HCT116 (cell line): ENCODE data around the gene OSBPL8. TPM values are rescaled to one million over a fixed set of nuclear protein-coding genes. Genes with fewer than 3 reads are reported as not detected.

Source experiments
- ATAC-seq: fragments of 200-7000 bp; cut with Tn5 transposase; 2 replicates; pipeline ENCODE4 v1.9.1; 2020; ENCODE audit warnings: mild to moderate bottlenecking, moderate library complexity
- BruUV-seq: library from RNA; stranded (reverse); fragments of 400-500 nt; replicated peaks from 2 replicates; lab custom pipeline; 2021; lab: Mats Ljungman, UMichigan
- CTCF ChIA-PET: fragments of 300-600 bp; sonication (Branson Sonifier 250); formaldehyde crosslinking; loops from one replicate; lab custom pipeline; 2021; ENCODE audit warnings: antibody characterized with exemption; lab: Charles Lee
- POLR2A ChIA-PET: fragments of 300-600, 350-600 bp; sonication (Branson Sonifier 250); formaldehyde crosslinking; loops from one replicate; lab custom pipeline; 2021; ENCODE audit warnings: antibody characterized with exemption; lab: Charles Lee
- RAD21 ChIA-PET, 2 experiments: fragments of 300-600 bp; sonication (Branson Sonifier 250); formaldehyde crosslinking; loops; one replicate each; lab custom pipeline; 2023; ENCODE audit warnings: low total read pairs in 2 of 2; ENCODE audit not compliant: uncharacterized antibody in 2 of 2, unreplicated experiment in 2 of 2, low non-redundant PET in 1 of 2; lab: Charles Lee
- DNase-seq: peaks from one replicate; pipeline ENCODE4 v3.0.0-alpha.2; 2010; ENCODE audit warnings: low read depth, low spot score
- H2AFZ ChIP-seq: fragments of 200-600 bp; shearing (Covaris generic), sonication (generic); 2 replicates; pipeline ENCODE4 v1.6.1; 2017; ENCODE audit warnings: low read depth, mixed run types, mixed read lengths, antibody characterized with exemption, low read length; ENCODE audit not compliant: poor library complexity, severe bottlenecking
- H3K27ac ChIP-seq: 2 replicates; pipeline ENCODE4 v1.5.1; 2012; ENCODE audit warnings: low read depth, low read length
- H3K27me3 ChIP-seq: fragments of 200-600 bp; sonication (generic); 2 replicates; pipeline ENCODE4 v1.6.1; 2016; ENCODE audit warnings: mixed run types, low read length, mixed read lengths; ENCODE audit not compliant: insufficient read depth
- H3K36me3 ChIP-seq, 2 experiments: fragments of 200-500 bp in 1 of 2; fragments of 200-600 bp in 1 of 2; sonication (Bioruptor generic) in 1 of 2; sonication (generic) in 1 of 2; 2 replicates each; pipeline versions ENCODE4 v1.5.1 to v1.6.1; 2014 to 2016; ENCODE audit warnings: low read length in 2 of 2, inconsistent platforms in 1 of 2, mixed read lengths in 1 of 2, mixed run types in 1 of 2; ENCODE audit not compliant: insufficient read depth in 2 of 2, control insufficient read depth in 1 of 2
- H3K4me1 ChIP-seq, 2 experiments: fragments of 200-600 bp in 1 of 2; sonication (generic) in 1 of 2; 2 replicates each; pipeline versions ENCODE4 v1.5.1 to v1.6.1; 2012 to 2017; ENCODE audit warnings: low read length in 2 of 2, inconsistent platforms in 1 of 2, mild to moderate bottlenecking in 1 of 2, mixed read lengths in 1 of 2, mixed run types in 1 of 2, moderate library complexity in 1 of 2; ENCODE audit not compliant: insufficient read depth in 2 of 2, control insufficient read depth in 1 of 2
- H3K4me2 ChIP-seq: fragments of 200-600 bp; sonication (generic); 2 replicates; pipeline ENCODE4 v1.6.1; 2017; ENCODE audit warnings: mixed run types, low read length, mixed read lengths
- H3K4me3 ChIP-seq, 2 experiments: fragments of 200-600 bp in 1 of 2; sonication (generic) in 1 of 2; replicated peaks in 1 of 2; 2 replicates each; pipeline ENCODE4 v1.5.1; 2011 to 2016; ENCODE audit warnings: low read length in 2 of 2, control low read depth in 1 of 2, low read depth in 1 of 2, mild to moderate bottlenecking in 1 of 2, mixed read lengths in 1 of 2, mixed run types in 1 of 2
- H3K79me2 ChIP-seq: fragments of 200-600 bp; sonication (generic); 2 replicates; pipeline ENCODE4 v1.6.1; 2017; ENCODE audit warnings: mild to moderate bottlenecking, mixed run types, low read length, moderate library complexity, mixed read lengths; ENCODE audit not compliant: insufficient read depth
- H3K9ac ChIP-seq: fragments of 200-600 bp; sonication (generic); 2 replicates; pipeline ENCODE4 v1.6.1; 2016; ENCODE audit warnings: low read length, mixed read lengths
- H3K9me2 ChIP-seq: fragments of 200-600 bp; sonication (generic), shearing (Covaris generic); 2 replicates; pipeline ENCODE4 v1.6.1; 2017; ENCODE audit warnings: mixed run types, mild to moderate bottlenecking, moderate library complexity; ENCODE audit not compliant: insufficient read depth
- H3K9me3 ChIP-seq, 2 experiments: fragments of 200-500 bp in 1 of 2; fragments of 200-600 bp in 1 of 2; sonication (Bioruptor generic) in 1 of 2; sonication (generic) in 1 of 2; 2 replicates each; pipeline ENCODE4 v1.6.1; 2014 to 2017; ENCODE audit warnings: low read length in 2 of 2, mixed read lengths in 2 of 2, inconsistent platforms in 1 of 2, low read depth in 1 of 2, mild to moderate bottlenecking in 1 of 2, mixed run types in 1 of 2, moderate library complexity in 1 of 2; ENCODE audit not compliant: control insufficient read depth in 1 of 2, insufficient read depth in 1 of 2
- H4K20me1 ChIP-seq: fragments of 200-600 bp; sonication (generic), shearing (Covaris generic); 2 replicates; pipeline ENCODE4 v1.6.1; 2017; ENCODE audit warnings: mixed run types, mild to moderate bottlenecking, moderate library complexity; ENCODE audit not compliant: insufficient read depth
- ATF3 ChIP-seq: IDR thresholded peaks from 2 replicates; pipeline ENCODE4 v1.6.1; 2012
- CBX3 ChIP-seq: IDR thresholded peaks from 2 replicates; pipeline ENCODE4 v1.6.1; 2012; ENCODE audit warnings: low read depth
- CEBPB ChIP-seq: IDR thresholded peaks from 2 replicates; pipeline ENCODE4 v1.6.1; 2012; ENCODE audit warnings: low read depth
- ELF1 ChIP-seq: IDR thresholded peaks from 2 replicates; pipeline ENCODE4 v1.6.1; 2012; ENCODE audit warnings: low read depth, borderline replicate concordance
- EZH2phosphoT487 ChIP-seq: fragments of 200-600 bp; IDR thresholded peaks from 2 replicates; pipeline ENCODE4 v1.6.1; 2018; ENCODE audit warnings: antibody characterized with exemption, borderline replicate concordance
- FOSL1 ChIP-seq: IDR thresholded peaks from 2 replicates; pipeline ENCODE4 v1.6.1; 2012; ENCODE audit warnings: low read depth
- JUND ChIP-seq: IDR thresholded peaks from 2 replicates; pipeline ENCODE4 v1.6.1; 2012
- MAX ChIP-seq: IDR thresholded peaks from 2 replicates; pipeline ENCODE4 v1.6.1; 2012
- POLR2AphosphoS5 ChIP-seq: IDR thresholded peaks from 2 replicates; pipeline ENCODE4 v1.6.1; 2011; ENCODE audit warnings: mild to moderate bottlenecking, low read depth, low read length, moderate library complexity
- RAD21 ChIP-seq: IDR thresholded peaks from 2 replicates; pipeline ENCODE4 v1.6.1; 2012; ENCODE audit warnings: low read depth, mild to moderate bottlenecking
- REST ChIP-seq: IDR thresholded peaks from 2 replicates; pipeline ENCODE4 v1.6.1; 2012; ENCODE audit warnings: low read depth
- SIN3A ChIP-seq: IDR thresholded peaks from 2 replicates; pipeline ENCODE4 v1.6.1; 2012; ENCODE audit warnings: low read depth
- SP1 ChIP-seq: IDR thresholded peaks from 2 replicates; pipeline ENCODE4 v1.6.1; 2012; ENCODE audit warnings: low read depth
- SRF ChIP-seq: IDR thresholded peaks from 2 replicates; pipeline ENCODE4 v1.6.1; 2012; ENCODE audit warnings: low read depth
- TCF7L2 ChIP-seq: IDR thresholded peaks from 2 replicates; pipeline ENCODE4 v1.7.0; 2011; ENCODE audit warnings: borderline replicate concordance, inconsistent platforms; ENCODE audit not compliant: insufficient read depth, insufficient read length; ENCODE audit errors: extremely low read depth
- YY1 ChIP-seq: IDR thresholded peaks from 2 replicates; pipeline ENCODE4 v1.6.1; 2011; ENCODE audit warnings: low read length, low read depth, moderate library complexity, mild to moderate bottlenecking; ENCODE audit not compliant: insufficient replicate concordance; ENCODE audit errors: extremely low read depth
- ZBTB33 ChIP-seq: IDR thresholded peaks from 2 replicates; pipeline ENCODE4 v1.6.1; 2011; ENCODE audit warnings: mild to moderate bottlenecking, low read length, moderate library complexity; ENCODE audit not compliant: insufficient replicate concordance; ENCODE audit errors: extremely low read depth
- ZFX ChIP-seq: fragments of 450-650 bp; IDR thresholded peaks from 2 replicates; pipeline ENCODE4 v1.6.1; 2017
- ZNF274 ChIP-seq: fragments of 200-500 bp; sonication (Bioruptor generic); IDR thresholded peaks from 2 replicates; pipeline ENCODE4 v1.6.1; 2014; ENCODE audit warnings: mild to moderate bottlenecking, low read depth, low read length, inconsistent platforms
- intact Hi-C: fragments of 100-400 bp; cut with micrococcal nuclease; formaldehyde crosslinking; loops from 2 replicates; pipeline ENCODE4 v1.10.0; 2022
- total RNA-seq: library from RNA; stranded (reverse); gene quantifications from one replicate; pipeline ENCODE4 v1.2.1, GENCODE V29; 2021; ENCODE audit not compliant: unreplicated experiment

Gene OSBPL8
- total RNA-seq, 1 experiment from 2014 or later: 115 TPM

GRCh38 chr12:76519538-76519937 lies 40.0 kb downstream of the OSBPL8 start:
- DNase-seq: no peak
- Histone ChIP-seq H3K27me3 (no peaks in the 10 kb centered on the region), H3K36me3 (no peaks in the 10 kb centered on the region), H3K9me2 (no peaks in the 10 kb centered on the region), H3K4me1 (no peaks in the 10 kb centered on the region), H4K20me1 (no peaks in the 10 kb centered on the region), H3K4me2 (no peak overlapping the region), H3K4me3 (no peak overlapping the region), H3K79me2 (peaks cover 74% of the 10 kb centered on the region), H2AFZ (no peak overlapping the region), H3K9ac (no peak overlapping the region), H3K27ac (no peak overlapping the region), H3K9me3 (no peaks in the 10 kb centered on the region)
- ChIA-PET RAD21 (no interaction called here), POLR2A (no interaction called here), CTCF (no interaction called here)
- no peak for TF ChIP-seq ATF3
- no peak for TF ChIP-seq CEBPB
- no peak for TF ChIP-seq POLR2AphosphoS5
- TF ChIP-seq TCF7L2: no peak
- TF ChIP-seq FOSL1: no peak
- TF ChIP-seq EZH2phosphoT487: no peak
- no peak for TF ChIP-seq SP1
- no peak for TF ChIP-seq RAD21
- TF ChIP-seq REST: no peak
- TF ChIP-seq ZBTB33: no peak
- TF ChIP-seq MAX: no peak
- no peak for TF ChIP-seq ZNF274
- no peak for TF ChIP-seq SIN3A
- no peak for TF ChIP-seq JUND
- TF ChIP-seq YY1: no peak
- no peak for TF ChIP-seq CBX3
- TF ChIP-seq ZFX: no peak
- TF ChIP-seq ELF1: no peak
- no peak for TF ChIP-seq SRF
- intact Hi-C loops: no loop called here
- ATAC-seq: no peak
- BruUV-seq: no TSS peak
